ENCODE data around the gene HIPK2.

HIPK2 gene

GRCh38 chr7:139743267-139743966, 34.4 kb downstream of the HIPK2 start:
- ATAC-seq (ENCODE audit: low read depth) (no peak), DNase-seq (ENCODE audit: low spot score in 2 of 2) (no peak)
- peaks cover 23% of the 10 kb centered on the region for H3K4me1 Mint-ChIP-seq
- no peak overlapping the region for H3K4me3 Mint-ChIP-seq
- no peaks in the 10 kb centered on the region for H3K9me3 Mint-ChIP-seq
- H3K27ac Mint-ChIP-seq, result peak overlapping the region; percentile 23
- peaks cover 10% of the 10 kb centered on the region for H3K36me3 Mint-ChIP-seq
- H3K27me3 Mint-ChIP-seq, result no peaks in the 10 kb centered on the region

- ATAC-seq (ENCODE audit: low read depth) (no peak), DNase-seq (ENCODE audit: low spot score in 2 of 2) (no peak)
- Mint-ChIP-seq H3K27ac (peak overlapping the region; percentile 12), H3K27me3 (no peaks in the 10 kb centered on the region), H3K4me1 (peaks cover 38% of the 10 kb centered on the region), H3K9me3 (no peaks in the 10 kb centered on the region), H3K36me3 (peaks cover 12% of the 10 kb centered on the region), H3K4me3 (no peak overlapping the region)
Measured at GRCh38 chr7:139741789-139742344, 35.9 kb downstream of the HIPK2 start.

GRCh38 chr7:139741239-139741638, 36.6 kb downstream of the HIPK2 start:
- H3K4me1 Mint-ChIP-seq, result peaks cover 35% of the 10 kb centered on the region
- peak overlapping the region; percentile 12 for H3K27ac Mint-ChIP-seq
- no peak overlapping the region for H3K4me3 Mint-ChIP-seq
- H3K27me3 Mint-ChIP-seq, result no peaks in the 10 kb centered on the region
- DNase-seq (ENCODE audit: low spot score in 2 of 2) (no peak), ATAC-seq (ENCODE audit: low read depth) (no peak)
- H3K9me3 Mint-ChIP-seq, result no peaks in the 10 kb centered on the region
- H3K36me3 Mint-ChIP-seq, result peaks cover 12% of the 10 kb centered on the region

- Mint-ChIP-seq H3K4me1 (peaks cover 40% of the 10 kb centered on the region), H3K36me3 (peaks cover 12% of the 10 kb centered on the region), H3K27ac (no peak overlapping the region), H3K27me3 (no peaks in the 10 kb centered on the region), H3K4me3 (no peak overlapping the region), H3K9me3 (no peaks in the 10 kb centered on the region)
- ATAC-seq (ENCODE audit: low read depth), result no peak
- no peak for DNase-seq (ENCODE audit: low spot score in 2 of 2)
Measured at GRCh38 chr7:139739863-139740597, 37.8 kb downstream of the HIPK2 start.

- H3K27me3 Mint-ChIP-seq, result no peaks in the 10 kb centered on the region
- ATAC-seq (ENCODE audit: low read depth), result no peak
- H3K27ac Mint-ChIP-seq, result peak overlapping the region; percentile 60
- H3K9me3 Mint-ChIP-seq, result no peaks in the 10 kb centered on the region
- H3K4me3 Mint-ChIP-seq, result no peak overlapping the region
- H3K36me3 Mint-ChIP-seq, result peaks cover 8% of the 10 kb centered on the region
- peaks cover 33% of the 10 kb centered on the region for H3K4me1 Mint-ChIP-seq
- DNase-seq (ENCODE audit: low spot score in 2 of 2), result no peak
Measured at GRCh38 chr7:139738772-139739171, 39.0 kb downstream of the HIPK2 start.

- Mint-ChIP-seq H3K4me1 (peaks cover 33% of the 10 kb centered on the region), H3K4me3 (no peak overlapping the region)
Measured at GRCh38 chr7:139738101-139738489, 39.7 kb downstream of the HIPK2 start.

GRCh38 chr7:139737221-139738100, 40.3 kb downstream of the HIPK2 start:
- H3K36me3 Mint-ChIP-seq, result peaks cover 8% of the 10 kb centered on the region
- peak overlapping the region; percentile 60 for H3K27ac Mint-ChIP-seq
- H3K4me3 Mint-ChIP-seq, result peak overlapping the region; percentile 40
- peaks cover 33% of the 10 kb centered on the region for H3K4me1 Mint-ChIP-seq
- H3K9me3 Mint-ChIP-seq, result no peaks in the 10 kb centered on the region
- ATAC-seq (ENCODE audit: low read depth), result peak; percentile 67
- no peaks in the 10 kb centered on the region for H3K27me3 Mint-ChIP-seq
- no peak for DNase-seq (ENCODE audit: low spot score in 2 of 2)

More at GRCh38 chr7:139738101-139738489, 39.7 kb downstream of the HIPK2 start:
- Mint-ChIP-seq H3K36me3 (peaks cover 8% of the 10 kb centered on the region), H3K27me3 (no peaks in the 10 kb centered on the region), H3K27ac (peak overlapping the region; percentile 60), H3K9me3 (no peaks in the 10 kb centered on the region)
- ATAC-seq (ENCODE audit: low read depth) (no peak), DNase-seq (ENCODE audit: low spot score in 2 of 2) (no peak)

GRCh38 chr7:139735912-139736595, 41.7 kb downstream of the HIPK2 start:
- Mint-ChIP-seq H3K27me3 (no peaks in the 10 kb centered on the region), H3K36me3 (peaks cover 5% of the 10 kb centered on the region), H3K4me1 (peaks cover 39% of the 10 kb centered on the region), H3K27ac (peak overlapping the region; percentile 32), H3K9me3 (no peaks in the 10 kb centered on the region), H3K4me3 (no peak overlapping the region)
- DNase-seq (ENCODE audit: low spot score in 2 of 2), result no peak
- ATAC-seq (ENCODE audit: low read depth), result no peak

GRCh38 chr7:139735466-139735865, 42.3 kb downstream of the HIPK2 start:
- no peak for DNase-seq (ENCODE audit: low spot score in 2 of 2)
- Mint-ChIP-seq H3K27me3 (no peaks in the 10 kb centered on the region), H3K36me3 (peaks cover 3% of the 10 kb centered on the region), H3K4me1 (peaks cover 40% of the 10 kb centered on the region), H3K9me3 (no peaks in the 10 kb centered on the region), H3K27ac (peak overlapping the region; percentile 32), H3K4me3 (no peak overlapping the region)
- ATAC-seq (ENCODE audit: low read depth), result no peak

- Mint-ChIP-seq H3K4me1 (peaks cover 40% of the 10 kb centered on the region), H3K4me3 (no peak overlapping the region), H3K27ac (peak overlapping the region; percentile 70), H3K9me3 (no peaks in the 10 kb centered on the region), H3K36me3 (peaks cover 4% of the 10 kb centered on the region), H3K27me3 (no peaks in the 10 kb centered on the region)
- ATAC-seq (ENCODE audit: low read depth) (no peak), DNase-seq (ENCODE audit: low spot score in 2 of 2) (no peak)
Measured at GRCh38 chr7:139734395-139734794, 43.4 kb downstream of the HIPK2 start.

- DNase-seq (ENCODE audit: low spot score in 2 of 2) (no peak), ATAC-seq (ENCODE audit: low read depth) (no peak)
- no peaks in the 10 kb centered on the region for H3K27me3 Mint-ChIP-seq
- H3K36me3 Mint-ChIP-seq, result peaks cover 7% of the 10 kb centered on the region
- no peaks in the 10 kb centered on the region for H3K9me3 Mint-ChIP-seq
- peak overlapping the region; percentile 70 for H3K27ac Mint-ChIP-seq
- H3K4me1 Mint-ChIP-seq, result peaks cover 42% of the 10 kb centered on the region
- H3K4me3 Mint-ChIP-seq, result no peak overlapping the region
Measured at GRCh38 chr7:139733751-139734150, 44.0 kb downstream of the HIPK2 start.

GRCh38 chr7:139732471-139733167, 45.2 kb downstream of the HIPK2 start:
- H3K4me3 Mint-ChIP-seq, result no peak overlapping the region
- DNase-seq (ENCODE audit: low spot score in 2 of 2) (no peak), ATAC-seq (ENCODE audit: low read depth) (no peak)
- H3K9me3 Mint-ChIP-seq, result no peaks in the 10 kb centered on the region
- H3K27me3 Mint-ChIP-seq, result no peaks in the 10 kb centered on the region
- peaks cover 8% of the 10 kb centered on the region for H3K36me3 Mint-ChIP-seq
- H3K4me1 Mint-ChIP-seq, result peaks cover 33% of the 10 kb centered on the region
- peak overlapping the region; percentile 91 for H3K27ac Mint-ChIP-seq
